ENCODE data around the gene KIF13A.
"Not testable (repeated sequence)": the region's sequence is repeated elsewhere in the genome, so short reads cannot be mapped to it uniquely, and the experiment has no call there.

Gene KIF13A

GRCh38 chr6:17965397-17965796 is 22.0 kb downstream of the KIF13A start:
- H3K9me3 ChIP-seq (ENCODE audit: insufficient read depth, low read depth, low read length), result no peaks in the 10 kb centered on the region
- no peak overlapping the region for H3K27ac ChIP-seq (ENCODE audit: low read depth, low read length)
- no peaks in the 10 kb centered on the region for H3K36me3 ChIP-seq (ENCODE audit: insufficient read depth, low read length)
- H3K4me3 ChIP-seq (ENCODE audit: low read length), result no peak overlapping the region
- no peaks in the 10 kb centered on the region for H3K27me3 ChIP-seq (ENCODE audit: insufficient read depth, low read length)
- H3K9ac ChIP-seq (ENCODE audit: low read depth, low read length), result no peak overlapping the region
- peaks cover 12% of the 10 kb centered on the region for H3K4me1 ChIP-seq (ENCODE audit: insufficient read depth, low read length)

GRCh38 chr6:17964633-17965032 is 22.8 kb downstream of the KIF13A start:
- Histone ChIP-seq H3K27me3 (ENCODE audit: insufficient read depth, low read length) (no peaks in the 10 kb centered on the region), H3K9ac (ENCODE audit: low read depth, low read length) (no peak overlapping the region), H3K9me3 (ENCODE audit: insufficient read depth, low read depth, low read length) (no peaks in the 10 kb centered on the region), H3K4me3 (ENCODE audit: low read length) (no peak overlapping the region), H3K36me3 (ENCODE audit: insufficient read depth, low read length) (no peaks in the 10 kb centered on the region), H3K27ac (ENCODE audit: low read depth, low read length) (no peak overlapping the region), H3K4me1 (ENCODE audit: insufficient read depth, low read length) (peaks cover 11% of the 10 kb centered on the region)
- 99% methylated on average over 7 of the region's 8 CpGs for WGBS

- no peak overlapping the region for H3K9ac ChIP-seq (ENCODE audit: low read depth, low read length)
- 89% methylated on average over 6 of the region's 6 CpGs for WGBS
- H3K4me1 ChIP-seq (ENCODE audit: insufficient read depth, low read length), result peaks cover 14% of the 10 kb centered on the region
- H3K27me3 ChIP-seq (ENCODE audit: insufficient read depth, low read length), result no peaks in the 10 kb centered on the region
- no peaks in the 10 kb centered on the region for H3K36me3 ChIP-seq (ENCODE audit: insufficient read depth, low read length)
- H3K27ac ChIP-seq (ENCODE audit: low read depth, low read length), result no peak overlapping the region
- H3K9me3 ChIP-seq (ENCODE audit: insufficient read depth, low read depth, low read length), result no peaks in the 10 kb centered on the region
- H3K4me3 ChIP-seq (ENCODE audit: low read length), result no peak overlapping the region
Observed at GRCh38 chr6:17962436-17963031, 24.9 kb downstream of the KIF13A start.

GRCh38 chr6:17959302-17959701 is 28.1 kb downstream of the KIF13A start:
- Histone ChIP-seq H3K27me3 (ENCODE audit: insufficient read depth, low read length) (no peaks in the 10 kb centered on the region), H3K9ac (ENCODE audit: low read depth, low read length) (no peak overlapping the region), H3K4me1 (ENCODE audit: insufficient read depth, low read length) (peaks cover 17% of the 10 kb centered on the region), H3K9me3 (ENCODE audit: insufficient read depth, low read depth, low read length) (no peaks in the 10 kb centered on the region), H3K4me3 (ENCODE audit: low read length) (no peak overlapping the region), H3K27ac (ENCODE audit: low read depth, low read length) (no peak overlapping the region), H3K36me3 (ENCODE audit: insufficient read depth, low read length) (no peaks in the 10 kb centered on the region)
- no CpG with 5 or more reads among the region's 1 CpG for WGBS

GRCh38 chr6:17957904-17958620 is 29.4 kb downstream of the KIF13A start:
- Histone ChIP-seq H3K4me1 (ENCODE audit: insufficient read depth, low read length) (peaks cover 17% of the 10 kb centered on the region), H3K9ac (ENCODE audit: low read depth, low read length) (no peak overlapping the region), H3K4me3 (ENCODE audit: low read length) (no peak overlapping the region), H3K27ac (ENCODE audit: low read depth, low read length) (0 out of 2 replicates have a peak overlapping the region, but pooled peaks have one; percentile 3), H3K27me3 (ENCODE audit: insufficient read depth, low read length) (no peaks in the 10 kb centered on the region), H3K36me3 (ENCODE audit: insufficient read depth, low read length) (no peaks in the 10 kb centered on the region), H3K9me3 (ENCODE audit: insufficient read depth, low read depth, low read length) (no peaks in the 10 kb centered on the region)
- 86% methylated on average over 2 of the region's 4 CpGs for WGBS

- H3K9me3 ChIP-seq (ENCODE audit: insufficient read depth, low read depth, low read length), result no peaks in the 10 kb centered on the region
- H3K9ac ChIP-seq (ENCODE audit: low read depth, low read length), result no peak overlapping the region
- H3K27me3 ChIP-seq (ENCODE audit: insufficient read depth, low read length), result no peaks in the 10 kb centered on the region
- no peak overlapping the region for H3K27ac ChIP-seq (ENCODE audit: low read depth, low read length)
- H3K36me3 ChIP-seq (ENCODE audit: insufficient read depth, low read length), result no peaks in the 10 kb centered on the region
- peaks cover 14% of the 10 kb centered on the region for H3K4me1 ChIP-seq (ENCODE audit: insufficient read depth, low read length)
- no peak overlapping the region for H3K4me3 ChIP-seq (ENCODE audit: low read length)
- whole genome bisulfite sequencing, result 67% methylated on average over 1 of the region's 1 CpG
Observed at GRCh38 chr6:17957498-17957897, 29.9 kb downstream of the KIF13A start.

GRCh38 chr6:17957086-17957485 is 30.3 kb downstream of the KIF13A start:
- no peak overlapping the region for H3K27ac ChIP-seq (ENCODE audit: low read depth, low read length)
- 93% methylated on average over 5 of the region's 5 CpGs for WGBS

GRCh38 chr6:17950095-17950494 is 37.3 kb downstream of the KIF13A start:
- Histone ChIP-seq H3K27me3 (ENCODE audit: insufficient read depth, low read length) (no peaks in the 10 kb centered on the region), H3K4me1 (ENCODE audit: insufficient read depth, low read length) (peaks cover 6% of the 10 kb centered on the region; the same call in 1 of the 2 replicates), H3K4me3 (ENCODE audit: low read length) (no peak overlapping the region), H3K9me3 (ENCODE audit: insufficient read depth, low read depth, low read length) (no peaks in the 10 kb centered on the region), H3K9ac (ENCODE audit: low read depth, low read length) (no peak overlapping the region), H3K36me3 (ENCODE audit: insufficient read depth, low read length) (no peaks in the 10 kb centered on the region), H3K27ac (ENCODE audit: low read depth, low read length) (no peak overlapping the region)

More at GRCh38 chr6:17957086-17957485, 30.3 kb downstream of the KIF13A start:
- H3K36me3 ChIP-seq (ENCODE audit: insufficient read depth, low read length), result no peaks in the 10 kb centered on the region
- H3K9ac ChIP-seq (ENCODE audit: low read depth, low read length), result no peak overlapping the region
- H3K27me3 ChIP-seq (ENCODE audit: insufficient read depth, low read length), result no peaks in the 10 kb centered on the region
- H3K9me3 ChIP-seq (ENCODE audit: insufficient read depth, low read depth, low read length), result no peaks in the 10 kb centered on the region
- peaks cover 14% of the 10 kb centered on the region for H3K4me1 ChIP-seq (ENCODE audit: insufficient read depth, low read length)
- H3K4me3 ChIP-seq (ENCODE audit: low read length), result no peak overlapping the region

GRCh38 chr6:17949168-17949567 is 38.3 kb downstream of the KIF13A start:
- no peak overlapping the region for H3K27ac ChIP-seq (ENCODE audit: low read depth, low read length)
- peaks cover 6% of the 10 kb centered on the region; the same call in 1 of the 2 replicates for H3K4me1 ChIP-seq (ENCODE audit: insufficient read depth, low read length)
- H3K4me3 ChIP-seq (ENCODE audit: low read length), result no peak overlapping the region
- no peaks in the 10 kb centered on the region for H3K36me3 ChIP-seq (ENCODE audit: insufficient read depth, low read length)
- H3K27me3 ChIP-seq (ENCODE audit: insufficient read depth, low read length), result no peaks in the 10 kb centered on the region
- H3K9ac ChIP-seq (ENCODE audit: low read depth, low read length), result no peak overlapping the region
- no peaks in the 10 kb centered on the region for H3K9me3 ChIP-seq (ENCODE audit: insufficient read depth, low read depth, low read length)
- WGBS, result 94% methylated on average over 2 of the region's 2 CpGs

- no peak overlapping the region for H3K4me3 ChIP-seq (ENCODE audit: low read length)
- H3K9me3 ChIP-seq (ENCODE audit: insufficient read depth, low read depth, low read length), result no peaks in the 10 kb centered on the region
- H3K4me1 ChIP-seq (ENCODE audit: insufficient read depth, low read length), result peaks cover 6% of the 10 kb centered on the region; the same call in 1 of the 2 replicates
- H3K36me3 ChIP-seq (ENCODE audit: insufficient read depth, low read length), result no peaks in the 10 kb centered on the region
- no peak overlapping the region for H3K27ac ChIP-seq (ENCODE audit: low read depth, low read length)
- WGBS, result 91% methylated on average over 6 of the region's 7 CpGs
- H3K27me3 ChIP-seq (ENCODE audit: insufficient read depth, low read length), result no peaks in the 10 kb centered on the region
- no peak overlapping the region for H3K9ac ChIP-seq (ENCODE audit: low read depth, low read length)
Observed at GRCh38 chr6:17948725-17949124, 38.7 kb downstream of the KIF13A start.

- H3K36me3 ChIP-seq (ENCODE audit: insufficient read depth, low read length); H3K27ac ChIP-seq (ENCODE audit: low read depth, low read length); H3K27me3 ChIP-seq (ENCODE audit: insufficient read depth, low read length); H3K4me3 ChIP-seq (ENCODE audit: low read length); H3K4me1 ChIP-seq (ENCODE audit: insufficient read depth, low read length); H3K9me3 ChIP-seq (ENCODE audit: insufficient read depth, low read depth, low read length); H3K9ac ChIP-seq (ENCODE audit: low read depth, low read length): not testable (repeated sequence)
- 95% methylated on average over 7 of the region's 7 CpGs for WGBS
Observed at GRCh38 chr6:17947574-17947973, 39.9 kb downstream of the KIF13A start.

All from HUES64 (cell line).